Measurements from ENCODE around the gene FOXC2.

DNA sequence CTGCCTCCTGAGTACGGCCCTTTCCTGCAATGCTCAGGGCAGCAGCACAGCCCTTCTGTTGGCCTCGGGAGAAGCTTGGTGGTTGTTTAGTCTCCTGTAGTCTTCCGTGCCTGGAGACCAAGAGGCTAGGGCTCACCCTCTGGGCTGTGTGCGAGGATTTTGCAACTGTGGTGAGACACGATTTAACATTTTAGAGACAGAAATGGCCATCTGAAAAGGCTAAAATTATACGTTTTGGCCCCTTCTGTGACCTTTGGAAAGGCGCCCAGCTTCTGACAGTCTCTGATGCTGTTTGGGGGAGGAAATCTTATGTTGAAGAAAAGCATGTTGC is 44.9 kb downstream of the FOXC2 start:
- TF ChIP-seq POLR2A (IDR thresholded peaks at IDR 0.05): no peak
- TF ChIP-seq, protein P1, sequence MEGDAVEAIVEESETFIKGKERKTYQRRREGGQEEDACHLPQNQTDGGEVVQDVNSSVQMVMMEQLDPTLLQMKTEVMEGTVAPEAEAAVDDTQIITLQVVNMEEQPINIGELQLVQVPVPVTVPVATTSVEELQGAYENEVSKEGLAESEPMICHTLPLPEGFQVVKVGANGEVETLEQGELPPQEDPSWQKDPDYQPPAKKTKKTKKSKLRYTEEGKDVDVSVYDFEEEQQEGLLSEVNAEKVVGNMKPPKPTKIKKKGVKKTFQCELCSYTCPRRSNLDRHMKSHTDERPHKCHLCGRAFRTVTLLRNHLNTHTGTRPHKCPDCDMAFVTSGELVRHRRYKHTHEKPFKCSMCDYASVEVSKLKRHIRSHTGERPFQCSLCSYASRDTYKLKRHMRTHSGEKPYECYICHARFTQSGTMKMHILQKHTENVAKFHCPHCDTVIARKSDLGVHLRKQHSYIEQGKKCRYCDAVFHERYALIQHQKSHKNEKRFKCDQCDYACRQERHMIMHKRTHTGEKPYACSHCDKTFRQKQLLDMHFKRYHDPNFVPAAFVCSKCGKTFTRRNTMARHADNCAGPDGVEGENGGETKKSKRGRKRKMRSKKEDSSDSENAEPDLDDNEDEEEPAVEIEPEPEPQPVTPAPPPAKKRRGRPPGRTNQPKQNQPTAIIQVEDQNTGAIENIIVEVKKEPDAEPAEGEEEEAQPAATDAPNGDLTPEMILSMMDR (IDR thresholded peaks at IDR 0.05): no peak

All from heart left ventricle (tissue), 13 donors.